Measurements from ENCODE around the gene MRPS27.
"Not testable (repeated sequence)": the region's sequence is repeated elsewhere in the genome, so short reads cannot be mapped to it uniquely, and the experiment has no call there.

DNA sequence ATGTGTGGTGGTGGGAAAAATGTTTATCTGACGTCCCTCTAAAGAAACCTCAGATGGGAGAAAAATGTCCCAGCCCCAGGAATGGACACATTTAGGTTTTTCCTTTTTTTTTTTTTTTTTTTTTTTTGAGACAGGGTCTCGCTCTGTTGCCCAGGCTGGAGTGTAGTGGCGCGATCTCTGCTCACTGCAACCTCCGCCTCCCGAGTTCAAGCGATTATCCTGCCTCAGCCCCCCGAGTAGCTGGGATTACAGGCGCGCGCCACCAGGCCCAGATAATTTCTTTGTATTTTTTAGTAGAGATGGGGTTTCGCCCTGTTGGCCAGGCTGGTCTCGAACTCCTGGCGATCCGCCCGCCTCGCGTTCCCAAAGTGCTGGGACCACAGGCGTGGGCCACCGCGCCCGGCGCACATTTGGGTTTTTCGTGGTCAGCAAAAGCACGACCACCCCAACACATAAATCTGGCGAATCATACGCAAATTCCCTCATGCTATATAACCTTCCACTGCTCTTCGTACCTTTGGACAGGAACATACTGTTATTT, 535 bp downstream of the MRPS27 start:
- TF ChIP-seq, protein P1, sequence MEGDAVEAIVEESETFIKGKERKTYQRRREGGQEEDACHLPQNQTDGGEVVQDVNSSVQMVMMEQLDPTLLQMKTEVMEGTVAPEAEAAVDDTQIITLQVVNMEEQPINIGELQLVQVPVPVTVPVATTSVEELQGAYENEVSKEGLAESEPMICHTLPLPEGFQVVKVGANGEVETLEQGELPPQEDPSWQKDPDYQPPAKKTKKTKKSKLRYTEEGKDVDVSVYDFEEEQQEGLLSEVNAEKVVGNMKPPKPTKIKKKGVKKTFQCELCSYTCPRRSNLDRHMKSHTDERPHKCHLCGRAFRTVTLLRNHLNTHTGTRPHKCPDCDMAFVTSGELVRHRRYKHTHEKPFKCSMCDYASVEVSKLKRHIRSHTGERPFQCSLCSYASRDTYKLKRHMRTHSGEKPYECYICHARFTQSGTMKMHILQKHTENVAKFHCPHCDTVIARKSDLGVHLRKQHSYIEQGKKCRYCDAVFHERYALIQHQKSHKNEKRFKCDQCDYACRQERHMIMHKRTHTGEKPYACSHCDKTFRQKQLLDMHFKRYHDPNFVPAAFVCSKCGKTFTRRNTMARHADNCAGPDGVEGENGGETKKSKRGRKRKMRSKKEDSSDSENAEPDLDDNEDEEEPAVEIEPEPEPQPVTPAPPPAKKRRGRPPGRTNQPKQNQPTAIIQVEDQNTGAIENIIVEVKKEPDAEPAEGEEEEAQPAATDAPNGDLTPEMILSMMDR (IDR thresholded peaks at IDR 0.05) = not testable (repeated sequence)
- not testable (repeated sequence) for TF ChIP-seq POLR2A (IDR thresholded peaks at IDR 0.05)
